GM23248 (cell line): ENCODE measurements around the gene MTA3. TPM values are rescaled to one million over a fixed set of nuclear protein-coding genes. Genes with fewer than 3 reads are reported as not detected.

Experiments
- DNase-seq: peaks from one replicate; pipeline ENCODE4 v3.0.0-alpha.2; 2015
- H2AFZ ChIP-seq: fragments of 200-600 bp; sonication (generic); 2 replicates; pipeline ENCODE4 v1.6.1; 2016; ENCODE audit warnings: antibody characterized with exemption
- H3F3A ChIP-seq: fragments of 200-600 bp; sonication (generic); 2 replicates; pipeline ENCODE4 v1.6.1; 2016; ENCODE audit warnings: mild to moderate bottlenecking, antibody characterized with exemption, mixed run types; ENCODE audit not compliant: insufficient read depth
- H3K27ac ChIP-seq: fragments of 200-600 bp; sonication (generic); 2 replicates; pipeline ENCODE4 v1.5.1; 2016; ENCODE audit warnings: mild to moderate bottlenecking
- H3K27me3 ChIP-seq: fragments of 200-600 bp; sonication (generic); replicated peaks from 2 replicates; pipeline ENCODE4 v1.6.1; 2016; ENCODE audit warnings: mild to moderate bottlenecking; ENCODE audit not compliant: insufficient read depth
- H3K36me3 ChIP-seq: fragments of 200-600 bp; sonication (generic); 2 replicates; pipeline ENCODE4 v1.6.1; 2016; ENCODE audit warnings: low read depth, mild to moderate bottlenecking
- H3K4me1 ChIP-seq: fragments of 200-600 bp; sonication (generic); 2 replicates; pipeline ENCODE4 v1.6.1; 2016; ENCODE audit warnings: mild to moderate bottlenecking; ENCODE audit not compliant: insufficient read depth
- H3K4me2 ChIP-seq: fragments of 200-600 bp; sonication (generic); one replicate; pipeline ENCODE4 v1.6.1; 2016; ENCODE audit warnings: mild to moderate bottlenecking; ENCODE audit not compliant: unreplicated experiment
- H3K4me3 ChIP-seq: fragments of 200-600 bp; sonication (generic); 2 replicates; pipeline ENCODE4 v1.5.1; 2016; ENCODE audit warnings: mild to moderate bottlenecking
- H3K79me2 ChIP-seq: fragments of 200-600 bp; sonication (generic); 2 replicates; pipeline ENCODE4 v1.6.1; 2016; ENCODE audit warnings: mild to moderate bottlenecking; ENCODE audit not compliant: insufficient read depth
- H3K9ac ChIP-seq: fragments of 200-600 bp; sonication (generic); 2 replicates; pipeline ENCODE4 v1.6.1; 2016; ENCODE audit warnings: mild to moderate bottlenecking
- H3K9me2 ChIP-seq: fragments of 200-600 bp; sonication (generic); 2 replicates; pipeline ENCODE4 v1.6.1; 2016; ENCODE audit warnings: mixed run types, mild to moderate bottlenecking, moderate library complexity; ENCODE audit not compliant: insufficient read depth
- H3K9me3 ChIP-seq: fragments of 200-600 bp; sonication (generic); one replicate; pipeline ENCODE4 v1.6.1; 2017; ENCODE audit warnings: low read depth
- H4K20me1 ChIP-seq: fragments of 200-600 bp; sonication (generic); 2 replicates; pipeline ENCODE4 v1.6.0; 2016; ENCODE audit not compliant: insufficient read depth
- EZH2 ChIP-seq: fragments of 200-600 bp; sonication (generic); IDR thresholded peaks from 2 replicates; pipeline ENCODE4 v1.6.1; 2018; ENCODE audit warnings: antibody characterized with exemption, mild to moderate bottlenecking; ENCODE audit not compliant: insufficient read depth, poor library complexity, severe bottlenecking
- EZH2phosphoT487 ChIP-seq: fragments of 200-600 bp; sonication (generic); IDR thresholded peaks from 2 replicates; pipeline ENCODE4 v1.6.1; 2018; ENCODE audit warnings: antibody characterized with exemption, moderate library complexity, mild to moderate bottlenecking, low read depth; ENCODE audit not compliant: insufficient read depth
- WGBS, 2 experiments: methylation state at CpG; one replicate each; pipeline ENCODE4 v1.1.6; 2015 to 2017; ENCODE audit warnings: low lambda C conversion rate in 2 of 2, low coverage in 1 of 2; ENCODE audit errors: missing lambda C conversion rate in 2 of 2; 5-methylcytosine and 5-hydroxymethylcytosine counted together
- in situ Hi-C: fragments of 300-500 bp; cut with MboI; formaldehyde crosslinking; loops from 2 replicates; pipeline ENCODE4 v1.15.0; 2020
- polyA plus RNA-seq: library from polyadenylated mRNA; unstranded; fragments of >200 nt; fragmentation: Nextera tagmentation; extraction: Ambion mirVana; gene quantifications from 2 replicates; pipeline ENCODE4 v1.2.1, GENCODE V29; 2016
- total RNA-seq: library from RNA; depleted of rRNA; stranded (reverse); fragments of >200 nt; shearing (Covaris generic); gene quantifications from 2 replicates; pipeline ENCODE4 v1.2.3, GENCODE V29; 2014

Gene MTA3
- total and polyA plus RNA-seq, 2 experiments from 2014 or later, result 25.7 to 29.7 TPM

GRCh38 chr2:42736598-42737322 lies 168.3 kb downstream of the MTA3 start:
- in situ Hi-C loops, result no loop called here

DNA sequence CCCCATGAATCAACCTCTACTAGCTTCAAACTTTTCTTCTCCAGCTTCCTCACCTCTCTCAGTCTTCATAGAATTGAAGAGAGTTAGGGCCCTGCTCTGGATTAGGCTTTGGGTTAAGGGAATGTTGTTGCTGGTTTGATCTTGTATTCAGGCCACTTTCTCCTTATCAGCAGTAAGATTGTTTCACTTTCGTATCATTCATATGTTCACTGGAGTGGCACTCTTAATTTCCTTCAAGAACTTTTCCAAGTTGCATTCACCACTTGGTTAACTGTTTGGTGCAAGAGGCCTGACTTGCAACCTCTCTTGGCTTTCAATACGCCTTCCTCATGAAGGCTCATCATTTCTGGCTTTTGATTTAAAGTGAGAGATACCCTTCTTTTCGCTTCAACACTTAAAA lies 172.7 kb downstream of the MTA3 start:
- H3K27me3 ChIP-seq, result no peaks in the 10 kb centered on the region
- WGBS, 2 experiments, result 78 to 82% methylated on average over 3 of the region's 3 CpGs
- H3K9me2 ChIP-seq, result no peaks in the 10 kb centered on the region
- no peak overlapping the region for H3K4me3 ChIP-seq
- peaks cover 12% of the 10 kb centered on the region for H3K4me1 ChIP-seq
- H3K79me2 ChIP-seq, result no peaks in the 10 kb centered on the region
- H3F3A ChIP-seq, result peaks cover 7% of the 10 kb centered on the region; the same call in 1 of the 2 replicates
- no peaks in the 10 kb centered on the region for H4K20me1 ChIP-seq
- no peak overlapping the region for H2AFZ ChIP-seq
- in situ Hi-C loops, result no loop called here
- H3K9ac ChIP-seq, result no peak overlapping the region
- H3K9me3 ChIP-seq, result no peaks in the 10 kb centered on the region
- no peak for DNase-seq
- TF ChIP-seq EZH2 (no peak), EZH2phosphoT487 (no peak)
- H3K27ac ChIP-seq, result no peak overlapping the region
- no peaks in the 10 kb centered on the region for H3K36me3 ChIP-seq
- H3K4me2 ChIP-seq, result no peak overlapping the region

More at GRCh38 chr2:42736598-42737322, 168.3 kb downstream of the MTA3 start:
- Histone ChIP-seq H3F3A (no peaks in the 10 kb centered on the region), H3K79me2 (no peaks in the 10 kb centered on the region), H3K9me3 (no peaks in the 10 kb centered on the region), H3K4me2 (no peak overlapping the region), H3K4me3 (no peak overlapping the region), H3K9ac (no peak overlapping the region), H4K20me1 (no peaks in the 10 kb centered on the region), H3K27me3 (no peaks in the 10 kb centered on the region), H3K27ac (no peak overlapping the region), H3K36me3 (no peaks in the 10 kb centered on the region), H3K9me2 (no peaks in the 10 kb centered on the region), H3K4me1 (no peaks in the 10 kb centered on the region), H2AFZ (no peak overlapping the region)
- peak; percentile 15 for DNase-seq
- TF ChIP-seq EZH2phosphoT487 (no peak), EZH2 (no peak)

- DNase-seq, result peak; percentile 14
- H3K79me2 ChIP-seq, result no peaks in the 10 kb centered on the region
- TF ChIP-seq EZH2phosphoT487 (no peak), EZH2 (no peak)
- H3K27ac ChIP-seq, result no peak overlapping the region
- H4K20me1 ChIP-seq, result no peaks in the 10 kb centered on the region
- H3F3A ChIP-seq, result peaks cover 7% of the 10 kb centered on the region; the same call in 1 of the 2 replicates
- no peak overlapping the region for H2AFZ ChIP-seq
- in situ Hi-C loops, result no loop called here
- no peak overlapping the region for H3K4me2 ChIP-seq
- H3K27me3 ChIP-seq, result no peaks in the 10 kb centered on the region
- no peak overlapping the region for H3K4me3 ChIP-seq
- H3K9me2 ChIP-seq, result no peaks in the 10 kb centered on the region
- no peaks in the 10 kb centered on the region for H3K9me3 ChIP-seq
- H3K36me3 ChIP-seq, result no peaks in the 10 kb centered on the region
- H3K4me1 ChIP-seq, result peaks cover 16% of the 10 kb centered on the region
- 41 to 56% methylated on average over 2 of the region's 2 CpGs for WGBS, 2 experiments
- no peak overlapping the region for H3K9ac ChIP-seq
Observed at GRCh38 chr2:42742740-42743658, 174.6 kb downstream of the MTA3 start.

DNA sequence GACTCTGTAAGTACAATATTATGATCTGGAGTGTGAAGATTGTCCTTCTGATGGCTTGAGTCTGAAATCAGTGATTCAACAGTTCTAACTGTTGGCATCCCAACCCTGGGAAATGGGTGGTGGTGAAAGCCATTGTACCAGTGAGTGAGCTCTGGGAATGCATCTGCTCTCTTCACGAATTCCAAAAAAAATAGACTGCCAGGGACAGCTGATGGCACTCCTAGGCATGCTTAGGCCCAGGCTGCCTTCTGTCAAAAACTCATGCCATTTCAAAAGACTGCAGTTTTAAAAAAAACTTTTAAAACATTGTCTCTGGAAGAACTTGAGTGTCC lies 175.2 kb downstream of the MTA3 start:
- H3K4me1 ChIP-seq, result peaks cover 16% of the 10 kb centered on the region
- no peaks in the 10 kb centered on the region for H3K79me2 ChIP-seq
- WGBS, 2 experiments, result 27 to 71% methylated on average over 1 of the region's 1 CpG
- no peaks in the 10 kb centered on the region for H4K20me1 ChIP-seq
- no peak for DNase-seq
- H3K27ac ChIP-seq, result no peak overlapping the region
- H3K36me3 ChIP-seq, result no peaks in the 10 kb centered on the region; the same call in 1 of the 2 replicates
- H3K4me2 ChIP-seq, result no peak overlapping the region
- no peaks in the 10 kb centered on the region for H3K9me2 ChIP-seq
- H3K9me3 ChIP-seq, result no peaks in the 10 kb centered on the region
- no peak overlapping the region for H3K9ac ChIP-seq
- TF ChIP-seq EZH2, result no peak
- no peak for TF ChIP-seq EZH2phosphoT487
- H3K4me3 ChIP-seq, result no peak overlapping the region
- H3K27me3 ChIP-seq, result no peaks in the 10 kb centered on the region
- H3F3A ChIP-seq, result peaks cover 7% of the 10 kb centered on the region; the same call in 1 of the 2 replicates
- H2AFZ ChIP-seq, result no peak overlapping the region
- in situ Hi-C loops, result no loop called here
